ENCODE measurements around the gene CNTNAP4.

DNA sequence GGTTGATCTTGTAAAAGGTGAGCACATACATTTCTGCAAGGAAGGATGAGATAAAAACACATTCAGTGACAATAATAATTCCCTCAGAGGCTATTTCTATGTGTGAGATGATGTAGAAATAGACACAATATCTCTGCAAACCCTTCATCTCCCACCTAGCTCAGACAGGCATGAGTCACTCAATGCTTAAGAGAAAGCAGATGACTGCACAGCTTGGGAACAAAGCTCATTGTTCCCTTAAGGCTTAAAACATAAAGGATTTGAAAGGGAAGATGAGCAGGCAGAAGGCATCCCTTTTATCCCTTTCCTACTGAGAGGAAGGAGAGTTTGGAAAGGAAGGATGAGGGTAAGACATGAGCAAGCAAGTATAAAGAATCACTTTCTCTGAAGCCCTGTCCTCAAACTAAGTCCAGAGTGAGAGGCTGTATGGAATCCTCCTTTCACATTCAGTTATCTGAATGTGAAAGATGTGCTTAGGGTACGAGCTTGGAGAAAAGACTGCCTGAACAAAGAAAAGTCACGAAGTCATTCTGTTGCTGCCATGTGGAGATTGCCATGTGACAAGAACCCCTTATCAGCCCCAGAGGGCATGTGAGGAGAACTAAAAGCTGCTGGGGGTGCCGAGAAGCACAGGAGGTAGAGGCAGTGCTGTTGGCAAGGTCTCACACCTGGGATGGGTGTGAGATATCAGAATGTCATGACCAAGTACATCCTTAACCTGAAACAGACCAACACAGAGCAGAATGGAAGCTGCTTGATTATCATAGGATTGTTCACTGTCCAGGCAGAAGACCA lies 58.2 kb downstream of the CNTNAP4 start:
- TF ChIP-seq RNF2 (conservative IDR thresholded peaks at IDR 0.05; ENCODE audit: low read depth) (no peak), ZFX (CRISPR knock-in tag; IDR thresholded peaks at IDR 0.05; ENCODE audit: low read depth) (no peak), AHR (CRISPR knock-in tag; IDR thresholded peaks at IDR 0.05) (no peak), NFATC3 (CRISPR knock-in tag; IDR thresholded peaks at IDR 0.05) (no peak), KAT8 (CRISPR knock-in tag; IDR thresholded peaks at IDR 0.05) (no peak), SP2 (CRISPR knock-in tag; IDR thresholded peaks at IDR 0.05) (no peak), MAZ (IDR thresholded peaks at IDR 0.05; ENCODE audit: borderline replicate concordance, low read depth, low read length) (no peak), MAZ (CRISPR knock-in tag; IDR thresholded peaks at IDR 0.05; ENCODE audit: low read depth) (no peak), FOSL1 (CRISPR knock-in tag; IDR thresholded peaks at IDR 0.05; ENCODE audit: borderline replicate concordance) (no peak), EZH2 (conservative IDR thresholded peaks at IDR 0.05; ENCODE audit: low read depth, low read length) (no peak), NR1H2 (CRISPR knock-in tag; IDR thresholded peaks at IDR 0.05; ENCODE audit: borderline replicate concordance, low read depth) (no peak)
- TF ChIP-seq, protein P1, sequence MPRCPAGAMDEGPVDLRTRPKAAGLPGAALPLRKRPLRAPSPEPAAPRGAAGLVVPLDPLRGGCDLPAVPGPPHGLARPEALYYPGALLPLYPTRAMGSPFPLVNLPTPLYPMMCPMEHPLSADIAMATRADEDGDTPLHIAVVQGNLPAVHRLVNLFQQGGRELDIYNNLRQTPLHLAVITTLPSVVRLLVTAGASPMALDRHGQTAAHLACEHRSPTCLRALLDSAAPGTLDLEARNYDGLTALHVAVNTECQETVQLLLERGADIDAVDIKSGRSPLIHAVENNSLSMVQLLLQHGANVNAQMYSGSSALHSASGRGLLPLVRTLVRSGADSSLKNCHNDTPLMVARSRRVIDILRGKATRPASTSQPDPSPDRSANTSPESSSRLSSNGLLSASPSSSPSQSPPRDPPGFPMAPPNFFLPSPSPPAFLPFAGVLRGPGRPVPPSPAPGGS (CRISPR knock-in tag; IDR thresholded peaks at IDR 0.05), result no peak

Data from HepG2 (cell line).